Breast epithelium (tissue), 4 donors: Measurements from ENCODE around the gene C1orf210. TPM values are rescaled to one million over a fixed set of nuclear protein-coding genes. Genes with fewer than 3 reads are reported as not detected.

Source experiments
- DNase-seq, 2 donors: peaks; one replicate each; pipeline ENCODE4 v3.0.0-alpha.2; 2019; ENCODE audit warnings: low spot score in 2 of 2
- H3K27ac ChIP-seq, 2 donors: fragments of 200-600 bp; sonication (generic) in 1 of 2; one replicate each; pipeline ENCODE4 v1.5.1; 2016 to 2019; ENCODE audit warnings: mild to moderate bottlenecking in 1 of 2
- H3K27me3 ChIP-seq, 2 donors: fragments of 200-600 bp; sonication (generic) in 1 of 2; one replicate each; pipeline versions ENCODE4 v1.5.1 to v1.6.0; 2017 to 2019; ENCODE audit warnings: control low read depth in 1 of 2, mild to moderate bottlenecking in 1 of 2
- H3K36me3 ChIP-seq: fragments of 200-600 bp; one replicate; pipeline ENCODE4 v1.5.1; 2019
- H3K4me1 ChIP-seq, 2 donors: fragments of 200-600 bp; sonication (generic); one replicate each; pipeline ENCODE4 v1.5.1; 2016 to 2019; ENCODE audit warnings: control low read depth in 1 of 2
- H3K4me3 ChIP-seq, 3 donors: fragments of 200-600 bp; sonication (generic); 1 replicate in 2 of 3; 2 replicates in 1 of 3; pipeline ENCODE4 v1.5.1; 2016 to 2019; ENCODE audit warnings: mild to moderate bottlenecking in 3 of 3, moderate library complexity in 2 of 3
- H3K9me3 ChIP-seq, 2 donors: fragments of 200-600 bp; sonication (generic) in 1 of 2; one replicate each; pipeline ENCODE4 v1.5.1; 2016 to 2019; ENCODE audit warnings: control low read depth in 1 of 2
- CTCF ChIP-seq, 3 donors: fragments of 450-650 bp; IDR thresholded peaks; one replicate each; pipeline ENCODE4 v1.5.1; 2016 to 2017; ENCODE audit warnings: antibody characterized with exemption in 3 of 3, mild to moderate bottlenecking in 3 of 3, moderate library complexity in 3 of 3
- POLR2A ChIP-seq: fragments of 450-650 bp; IDR thresholded peaks from one replicate; pipeline ENCODE4 v1.6.1; 2016; ENCODE audit warnings: antibody characterized with exemption, mild to moderate bottlenecking, moderate library complexity
- POLR2AphosphoS5 ChIP-seq, 3 donors: sonication (generic); formaldehyde crosslinking; IDR thresholded peaks; one replicate each; pipeline ENCODE4 v1.6.1; 2017; ENCODE audit warnings: antibody characterized with exemption in 3 of 3
- intact Hi-C: fragments of 100-400 bp; cut with DNase I; formaldehyde crosslinking; loops from one replicate; pipeline ENCODE4 v1.15.1; 2023; ENCODE audit warnings: low total_unique reads
- total RNA-seq, 3 donors: library from RNA; depleted of rRNA; stranded (reverse); fragments of >200 nt; gene quantifications; one replicate each; pipeline ENCODE4 v1.1.0, GENCODE V29; 2016

The C1orf210 gene
- total RNA-seq, 3 donors from 2014 or later = 7.2 to 31.3 TPM; not detected in 1

GRCh38 chr1:43279666-43280065, 5.7 kb downstream of the C1orf210 start:
- Histone ChIP-seq H3K4me1 (no peaks in the 10 kb centered on the region), H3K27me3 (no peaks in the 10 kb centered on the region), H3K9me3 (no peaks in the 10 kb centered on the region), H3K27ac (no peak overlapping the region), H3K36me3 (no peaks in the 10 kb centered on the region), H3K4me3 (no peak overlapping the region)
- TF ChIP-seq CTCF (IDR thresholded peaks at IDR 0.05) (no peak), POLR2AphosphoS5 (IDR thresholded peaks at IDR 0.05) (no peak), POLR2A (no peak)
- DNase-seq = peak in 1 of 2 donors; percentile 34
- intact Hi-C loops = no loop called here

DNA sequence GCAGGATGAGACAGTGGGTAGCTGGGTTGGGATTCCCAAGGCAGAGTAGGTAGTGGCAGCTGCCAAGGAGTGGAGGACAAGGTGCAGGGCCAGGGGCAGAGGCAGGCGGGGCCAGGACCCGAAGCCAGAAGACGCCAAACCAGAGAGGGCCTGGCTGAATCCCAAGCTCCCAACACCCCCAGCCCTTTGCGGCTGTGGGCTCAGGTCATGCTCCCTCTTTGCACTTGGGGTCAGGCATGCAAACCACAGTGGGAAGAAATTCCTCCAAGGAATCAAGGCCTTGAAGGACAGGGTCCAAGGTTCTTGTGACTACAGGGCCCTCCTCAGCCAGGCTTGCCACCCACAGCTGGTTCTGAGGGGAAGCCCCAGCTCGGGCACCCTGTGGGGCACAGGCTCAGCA, 6.2 kb downstream of the C1orf210 start:
- TF ChIP-seq POLR2A (no peak), POLR2AphosphoS5 (IDR thresholded peaks at IDR 0.05) (no peak), CTCF (IDR thresholded peaks at IDR 0.05) (no peak)
- Histone ChIP-seq H3K4me3 (no peak overlapping the region), H3K9me3 (no peaks in the 10 kb centered on the region), H3K27me3 (no peaks in the 10 kb centered on the region), H3K36me3 (no peaks in the 10 kb centered on the region), H3K27ac (no peak overlapping the region), H3K4me1 (no peaks in the 10 kb centered on the region)
- intact Hi-C loops = no loop called here
- DNase-seq = peak in 1 of 2 donors; percentile 22

DNA sequence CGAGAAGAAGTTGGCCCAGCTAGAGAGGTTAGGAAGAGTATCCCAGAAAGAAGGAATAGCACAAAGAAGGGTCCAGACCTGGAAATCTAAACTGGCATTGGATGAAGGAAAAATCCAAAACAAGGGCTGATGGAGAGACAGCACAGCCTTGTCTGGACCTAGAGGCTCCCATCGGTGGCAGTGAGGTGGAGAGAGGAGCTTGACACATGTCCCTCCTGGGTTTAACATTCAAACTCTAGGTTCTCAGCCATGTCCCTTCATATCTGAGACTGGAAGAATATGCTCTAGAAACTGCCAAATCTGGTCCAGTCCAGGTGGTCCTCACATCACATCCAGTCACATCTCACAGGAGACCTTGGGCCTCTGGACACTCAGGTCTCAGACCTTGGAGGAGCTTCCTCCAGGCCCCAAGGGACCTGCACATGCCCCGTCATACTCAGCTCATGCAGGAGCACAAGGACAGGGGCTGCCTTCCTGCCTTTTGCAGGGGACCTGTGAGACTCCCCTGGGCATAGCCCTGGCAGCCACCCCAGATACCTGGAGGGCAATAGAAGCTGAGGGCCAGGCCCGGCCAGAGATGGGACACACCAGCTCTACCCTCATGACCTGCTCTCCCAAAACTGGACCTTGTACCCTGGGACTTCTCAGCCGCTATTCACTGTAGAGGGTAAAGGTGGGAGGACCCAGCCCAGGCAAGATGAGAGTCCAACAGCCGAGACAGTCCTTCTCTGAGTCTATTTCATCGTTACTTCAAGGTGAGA, 8.1 kb downstream of the C1orf210 start:
- Histone ChIP-seq H3K4me1 (no peaks in the 10 kb centered on the region), H3K27me3 (no peaks in the 10 kb centered on the region), H3K27ac (no peak overlapping the region), H3K4me3 (no peak overlapping the region), H3K9me3 (no peaks in the 10 kb centered on the region), H3K36me3 (no peaks in the 10 kb centered on the region)
- DNase-seq = peak in 1 of 2 donors; percentile 10
- intact Hi-C loops = no loop called here
- no peak for TF ChIP-seq CTCF (IDR thresholded peaks at IDR 0.05)

GRCh38 chr1:43276673-43277072, 8.7 kb downstream of the C1orf210 start:
- no peaks in the 10 kb centered on the region for H3K4me1 ChIP-seq
- H3K4me3 ChIP-seq = no peak overlapping the region
- intact Hi-C loops = no loop called here
- H3K27ac ChIP-seq = no peak overlapping the region
- H3K36me3 ChIP-seq = no peaks in the 10 kb centered on the region
- TF ChIP-seq CTCF (IDR thresholded peaks at IDR 0.05) (no peak), POLR2AphosphoS5 (IDR thresholded peaks at IDR 0.05) (no peak), POLR2A (no peak)
- DNase-seq = peak in 1 of 2 donors; percentile 6
- H3K9me3 ChIP-seq = no peaks in the 10 kb centered on the region
- no peaks in the 10 kb centered on the region for H3K27me3 ChIP-seq

DNA sequence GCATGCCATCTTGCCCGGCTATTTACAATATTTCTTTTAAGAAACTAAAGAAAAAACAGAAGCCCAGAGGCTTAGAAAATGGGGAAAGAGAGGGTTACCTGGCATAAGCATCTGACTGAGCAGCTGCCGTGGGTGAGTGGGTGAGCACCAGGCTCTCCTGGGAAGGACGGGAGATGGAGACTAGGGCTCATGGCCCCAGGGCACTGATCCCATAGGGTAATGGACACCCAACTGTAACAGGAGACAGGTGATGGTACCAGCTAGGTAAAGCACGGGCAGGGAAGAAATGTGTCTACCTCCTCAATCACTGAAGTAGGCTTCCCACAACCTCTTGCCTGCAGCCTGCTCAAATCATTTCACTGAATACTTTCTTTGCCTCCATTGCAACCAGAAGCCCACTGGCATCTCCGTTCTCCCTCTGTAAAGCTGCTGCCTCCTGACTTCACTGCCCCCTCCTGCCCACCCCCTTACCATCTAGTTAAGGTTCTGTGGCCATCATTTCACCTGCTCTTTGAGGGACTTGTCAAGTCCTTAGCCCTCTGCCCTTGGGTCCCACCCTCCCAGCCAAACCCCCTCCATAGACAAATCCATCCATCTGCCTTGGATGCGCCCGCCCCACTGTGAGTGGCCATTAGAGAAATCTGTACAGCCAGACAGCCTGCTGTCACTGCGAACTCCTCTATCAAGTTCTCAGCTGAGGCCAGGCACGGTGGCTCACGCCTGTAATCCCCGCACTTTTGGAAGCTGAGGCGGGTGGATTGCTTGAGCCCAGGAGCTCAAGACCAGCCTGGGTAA, 9.4 kb downstream of the C1orf210 start:
- Histone ChIP-seq H3K4me1 (no peaks in the 10 kb centered on the region), H3K27ac (no peak overlapping the region), H3K9me3 (no peaks in the 10 kb centered on the region), H3K4me3 (no peak overlapping the region), H3K27me3 (no peaks in the 10 kb centered on the region), H3K36me3 (no peaks in the 10 kb centered on the region)
- peak in 1 of 2 donors; percentile 49 for DNase-seq
- intact Hi-C loops = no loop called here
- TF ChIP-seq CTCF (IDR thresholded peaks at IDR 0.05) = no peak
